Neural progenitor cell (in vitro differentiated cells): ENCODE measurements around the gene TYRO3. TPM values are rescaled to one million over a fixed set of nuclear protein-coding genes. Genes with fewer than 3 reads are reported as not detected.

ENCODE experiments used
- DNase-seq: peaks from one replicate; pipeline ENCODE4 v3.0.0-alpha.2; 2016; ENCODE audit warnings: low spot score
- H2AFZ ChIP-seq: fragments of 200-600 bp; sonication (generic); replicated peaks from 2 replicates; pipeline ENCODE4 v1.6.1; 2016; ENCODE audit warnings: antibody characterized with exemption
- H3F3A ChIP-seq: fragments of 200-600 bp; sonication (generic); 2 replicates; pipeline ENCODE4 v1.6.1; 2016; ENCODE audit warnings: antibody characterized with exemption, low read depth
- H3K27ac ChIP-seq: fragments of 200-600 bp; sonication (generic); 2 replicates; pipeline ENCODE4 v1.5.1; 2016; ENCODE audit warnings: mild to moderate bottlenecking
- H3K27me3 ChIP-seq: fragments of 200-600 bp; sonication (generic); 2 replicates; pipeline ENCODE4 v1.6.1; 2016; ENCODE audit warnings: mild to moderate bottlenecking, moderate library complexity
- H3K36me3 ChIP-seq: fragments of 200-600 bp; sonication (generic); 2 replicates; pipeline ENCODE4 v1.5.1; 2016
- H3K4me1 ChIP-seq: fragments of 200-600 bp; sonication (generic); 2 replicates; pipeline ENCODE4 v1.6.1; 2016; ENCODE audit warnings: mixed run types
- H3K4me2 ChIP-seq: fragments of 200-600 bp; sonication (generic); 2 replicates; pipeline ENCODE4 v1.6.1; 2016
- H3K4me3 ChIP-seq: fragments of 200-600 bp; sonication (generic); 2 replicates; pipeline ENCODE4 v1.5.1; 2016
- H3K79me2 ChIP-seq: fragments of 200-600 bp; sonication (generic); 2 replicates; pipeline ENCODE4 v1.6.1; 2016; ENCODE audit warnings: low read depth
- H3K9ac ChIP-seq: fragments of 200-600 bp; sonication (generic); 2 replicates; pipeline ENCODE4 v1.6.1; 2016
- H3K9me3 ChIP-seq: fragments of 200-600 bp; sonication (generic); 2 replicates; pipeline ENCODE4 v1.5.1; 2016; ENCODE audit warnings: low read depth
- H4K20me1 ChIP-seq: fragments of 200-600 bp; sonication (generic); 2 replicates; pipeline ENCODE4 v1.6.1; 2016; ENCODE audit warnings: low read depth
- H3K27ac Mint-ChIP-seq: 3 replicates; pipeline ENCODE4 v1.8.0; 2021; ENCODE audit warnings: mixed read lengths
- H3K27me3 Mint-ChIP-seq: 2 replicates; pipeline ENCODE4 v1.8.0; 2022; ENCODE audit warnings: low read depth, mild to moderate bottlenecking, inconsistent platforms, moderate library complexity, mixed read lengths; ENCODE audit not compliant: insufficient read depth
- H3K36me3 Mint-ChIP-seq: 3 replicates; pipeline ENCODE4 v1.8.0; 2021; ENCODE audit warnings: mixed read lengths
- H3K4me1 Mint-ChIP-seq: 3 replicates; pipeline ENCODE4 v1.8.0; 2021; ENCODE audit warnings: mixed read lengths
- H3K4me3 Mint-ChIP-seq: 3 replicates; pipeline ENCODE4 v1.8.0; 2021; ENCODE audit warnings: mild to moderate bottlenecking, moderate library complexity, mixed read lengths
- H3K9me3 Mint-ChIP-seq: 3 replicates; pipeline ENCODE4 v1.8.0; 2020; ENCODE audit warnings: mixed read lengths
- CTCF ChIP-seq: fragments of 200-600 bp; sonication (generic); IDR thresholded peaks from 2 replicates; pipeline ENCODE4 v1.5.1; 2017; ENCODE audit warnings: antibody characterized with exemption, mild to moderate bottlenecking
- EZH2 ChIP-seq: fragments of 200-600 bp; sonication (generic); IDR thresholded peaks from 2 replicates; pipeline ENCODE4 v1.6.1; 2017; ENCODE audit warnings: antibody characterized with exemption, mild to moderate bottlenecking, moderate library complexity
- EZH2phosphoT487 ChIP-seq: fragments of 200-600 bp; sonication (generic); IDR thresholded peaks from 2 replicates; pipeline ENCODE4 v1.6.1; 2017; ENCODE audit warnings: antibody characterized with exemption
- total RNA-seq: library from RNA; depleted of rRNA; stranded (reverse); fragments of >200 nt; gene quantifications from 2 replicates; pipeline ENCODE4 v1.2.3, GENCODE V29; 2015; ENCODE audit warnings: low replicate concordance

The TYRO3 gene
- total RNA-seq, 1 donor from 2014 or later: 59.1 TPM

DNA sequence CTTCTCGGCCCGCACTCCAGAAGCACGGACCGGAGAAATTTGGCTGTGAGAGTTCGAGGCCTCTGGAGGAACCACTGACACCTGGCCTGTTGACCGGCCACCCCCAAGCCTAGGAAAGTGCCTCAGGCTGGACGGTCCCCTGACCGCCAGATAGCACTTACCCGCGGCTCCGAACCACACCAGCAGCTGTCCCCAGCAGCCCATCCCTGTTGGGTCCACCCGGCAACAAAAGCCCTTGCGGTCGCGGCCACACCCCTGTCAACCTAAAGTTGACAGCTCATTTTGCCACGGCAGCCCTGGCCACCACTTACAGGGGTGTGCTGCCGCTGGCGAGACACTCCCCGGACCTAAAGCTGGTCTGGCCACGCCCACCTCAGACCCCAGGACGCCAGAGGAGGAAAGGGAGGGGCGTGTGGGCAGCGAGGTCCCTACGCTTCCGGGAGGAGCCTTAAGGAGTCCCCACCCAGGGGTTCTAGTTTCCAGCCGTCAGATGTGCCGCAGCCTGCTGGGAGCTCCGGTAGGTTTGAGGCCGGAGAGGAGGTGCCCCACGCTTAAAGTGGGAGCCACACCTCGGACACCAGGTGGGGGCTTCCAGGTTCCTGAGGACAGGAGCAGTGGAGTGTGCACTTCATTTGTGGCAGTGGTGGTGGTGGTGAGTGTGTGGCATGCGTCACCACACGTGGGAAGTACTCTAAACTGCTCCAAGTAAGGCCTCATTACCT lies 45.3 kb upstream of the TYRO3 start, which contains the start of gene LTK:
LTK (minus strand) TSS at position 322 of the 722 bp plus-strand sequence; CDS start at position 204, 118 bp downstream.
- Histone ChIP-seq H3K4me3 (peak within 1 kb of the TSS; percentile 42), H3K4me1 (peaks cover 23% of the 10 kb centered on the region), H3K36me3 (no peaks in the 10 kb centered on the region), H3K79me2 (no peaks in the 10 kb centered on the region), H3F3A (peaks cover 24% of the 10 kb centered on the region), H3K27ac (no peak within 1 kb of the TSS), H2AFZ (peak within 1 kb of the TSS; percentile 12), H3K9ac (no peak within 1 kb of the TSS), H3K27me3 (peaks cover 64% of the 10 kb centered on the region), H3K9me3 (no peaks in the 10 kb centered on the region), H3K4me2 (peak within 1 kb of the TSS; percentile 83), H4K20me1 (peaks cover 34% of the 10 kb centered on the region)
- Mint-ChIP-seq H3K4me1 (peaks cover 14% of the 10 kb centered on the region), H3K36me3 (peaks cover 14% of the 10 kb centered on the region), H3K27ac (no peak within 1 kb of the TSS), H3K27me3 (peaks cover 54% of the 10 kb centered on the region), H3K4me3 (peak within 1 kb of the TSS; percentile 77), H3K9me3 (no peaks in the 10 kb centered on the region)
- no peak for TF ChIP-seq CTCF
- no peak for TF ChIP-seq EZH2phosphoT487
- peak; percentile 41 for TF ChIP-seq EZH2
- peak; percentile 77 for DNase-seq

DNA sequence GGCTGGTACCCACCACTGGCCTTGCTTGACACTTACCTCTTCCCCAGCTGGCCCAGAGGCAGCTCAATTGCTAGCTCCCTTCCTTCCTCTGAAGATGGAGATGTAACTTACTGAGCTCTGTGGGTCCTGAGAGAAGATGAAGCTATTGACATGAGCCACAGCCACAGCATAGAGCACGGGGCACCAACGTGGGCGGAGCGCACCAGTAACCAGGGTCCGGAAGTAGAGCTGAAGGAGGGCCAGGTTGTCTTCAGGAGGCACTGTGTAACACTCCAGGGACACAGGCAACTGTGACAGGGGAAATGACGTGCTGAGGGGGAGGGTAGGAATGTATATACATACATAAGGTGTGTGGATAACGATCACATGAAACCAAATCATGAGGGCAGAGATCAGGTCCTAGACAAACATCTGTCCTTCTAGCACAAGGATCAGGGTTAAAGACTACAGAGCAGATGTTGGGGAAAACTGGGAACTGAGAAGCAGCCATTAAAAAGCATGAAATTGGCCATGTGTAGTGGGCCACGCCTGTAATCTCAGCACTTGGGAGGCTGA lies 41.0 kb upstream of the TYRO3 start:
- Histone ChIP-seq H3K36me3 (no peaks in the 10 kb centered on the region), H3K4me3 (no peak overlapping the region), H3K79me2 (no peaks in the 10 kb centered on the region), H3K4me1 (peaks cover 7% of the 10 kb centered on the region), H3K9ac (no peak overlapping the region), H3K4me2 (no peak overlapping the region), H3K27me3 (peaks cover 21% of the 10 kb centered on the region), H3F3A (peaks cover 14% of the 10 kb centered on the region), H4K20me1 (peaks cover 4% of the 10 kb centered on the region), H2AFZ (no peak overlapping the region), H3K9me3 (no peaks in the 10 kb centered on the region), H3K27ac (no peak overlapping the region)
- TF ChIP-seq EZH2phosphoT487 (no peak), EZH2 (no peak), CTCF (no peak)
- Mint-ChIP-seq H3K27me3 (peaks cover 27% of the 10 kb centered on the region), H3K4me3 (no peak overlapping the region), H3K4me1 (peaks cover 4% of the 10 kb centered on the region), H3K9me3 (no peaks in the 10 kb centered on the region), H3K36me3 (peaks cover 21% of the 10 kb centered on the region), H3K27ac (no peak overlapping the region)
- no peak for DNase-seq

DNA sequence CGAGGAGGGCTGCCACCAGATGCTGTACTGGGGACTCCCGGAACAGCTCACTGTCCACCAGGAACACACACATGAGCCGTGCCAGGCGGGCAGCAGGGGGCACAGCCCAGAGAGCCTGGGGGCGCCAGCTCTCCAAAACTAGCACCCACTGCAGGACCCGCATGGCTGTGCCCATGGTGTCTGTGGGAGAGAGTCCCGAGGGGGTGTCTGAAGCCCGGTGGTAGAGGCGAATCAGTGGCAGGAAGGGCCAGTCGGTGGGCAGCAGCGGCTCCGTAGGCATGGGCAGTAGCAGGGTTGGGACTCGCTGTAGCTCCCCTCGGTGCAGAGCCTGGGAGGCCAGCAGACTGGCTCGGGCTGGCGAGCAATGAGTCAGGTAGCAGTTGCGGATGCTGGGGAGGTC lies 38.4 kb upstream of the TYRO3 start:
- H3K27me3 Mint-ChIP-seq: peaks cover 5% of the 10 kb centered on the region
- H3K4me3 Mint-ChIP-seq: no peak overlapping the region
- Histone ChIP-seq H3K27me3 (no peaks in the 10 kb centered on the region), H3K4me3 (no peak overlapping the region), H3K9me3 (no peaks in the 10 kb centered on the region), H2AFZ (no peak overlapping the region), H3K4me2 (no peak overlapping the region), H3F3A (no peaks in the 10 kb centered on the region), H3K36me3 (no peaks in the 10 kb centered on the region), H3K9ac (no peak overlapping the region), H3K4me1 (no peaks in the 10 kb centered on the region), H3K27ac (no peak overlapping the region), H4K20me1 (no peaks in the 10 kb centered on the region), H3K79me2 (no peaks in the 10 kb centered on the region)
- H3K4me1 Mint-ChIP-seq: no peaks in the 10 kb centered on the region
- peaks cover 20% of the 10 kb centered on the region for H3K36me3 Mint-ChIP-seq
- no peak for DNase-seq
- H3K9me3 Mint-ChIP-seq: no peaks in the 10 kb centered on the region
- H3K27ac Mint-ChIP-seq: no peak overlapping the region
- no peak for TF ChIP-seq EZH2
- no peak for TF ChIP-seq CTCF
- no peak for TF ChIP-seq EZH2phosphoT487
